MM.1S (cell line): ENCODE measurements around the gene SUSD4.

Source experiments
- DNase-seq: peaks from one replicate; pipeline ENCODE4 v3.0.0-alpha.2; 2015
- H2AFZ ChIP-seq: fragments of 300-600 bp; sonication (generic); 2 replicates; pipeline ENCODE4 v1.6.0; 2016; ENCODE audit warnings: antibody characterized with exemption, low read length
- H3F3A ChIP-seq: fragments of 300-600 bp; sonication (generic); 2 replicates; pipeline ENCODE4 v1.6.1; 2016; ENCODE audit warnings: mild to moderate bottlenecking, antibody characterized with exemption, low read length, moderate library complexity, mixed read lengths; ENCODE audit not compliant: insufficient read depth
- H3K27ac ChIP-seq: fragments of 300-600 bp; sonication (generic); 2 replicates; pipeline ENCODE4 v1.5.1; 2016; ENCODE audit warnings: mild to moderate bottlenecking, low read length
- H3K27me3 ChIP-seq: fragments of 300-600 bp; sonication (generic); replicated peaks from 2 replicates; pipeline ENCODE4 v1.6.0; 2016; ENCODE audit warnings: low read length; ENCODE audit not compliant: insufficient read depth
- H3K36me3 ChIP-seq: fragments of 300-600 bp; sonication (generic); replicated peaks from 2 replicates; pipeline ENCODE4 v1.6.1; 2016; ENCODE audit warnings: mild to moderate bottlenecking, low read length, mixed read lengths; ENCODE audit not compliant: insufficient read depth
- H3K4me1 ChIP-seq: fragments of 300-600 bp; sonication (generic); 2 replicates; pipeline ENCODE4 v1.6.1; 2016; ENCODE audit warnings: low read length, mixed read lengths
- H3K4me2 ChIP-seq: fragments of 300-600 bp; sonication (generic); 2 replicates; pipeline ENCODE4 v1.6.0; 2016; ENCODE audit warnings: low read depth, low read length
- H3K4me3 ChIP-seq: fragments of 300-600 bp; sonication (generic); 2 replicates; pipeline ENCODE4 v1.5.1; 2016; ENCODE audit warnings: low read length, mixed read lengths
- H3K79me2 ChIP-seq: fragments of 300-600 bp; sonication (generic); 2 replicates; pipeline ENCODE4 v1.6.1; 2016; ENCODE audit warnings: mixed run types, low read length, mixed read lengths
- H3K9ac ChIP-seq: fragments of 300-600 bp; sonication (generic); 2 replicates; pipeline ENCODE4 v1.6.1; 2016; ENCODE audit warnings: low read length, mixed read lengths
- H3K9me2 ChIP-seq: fragments of 300-600 bp; sonication (generic); replicated peaks from 2 replicates; pipeline ENCODE4 v1.6.1; 2016; ENCODE audit warnings: mild to moderate bottlenecking, low read length, mixed read lengths; ENCODE audit not compliant: insufficient read depth
- H3K9me3 ChIP-seq: fragments of 300-600 bp; sonication (generic); replicated peaks from 2 replicates; pipeline ENCODE4 v1.6.1; 2016; ENCODE audit warnings: mild to moderate bottlenecking, low read length, mixed read lengths; ENCODE audit not compliant: insufficient read depth
- H4K20me1 ChIP-seq: fragments of 300-600 bp; sonication (generic); 2 replicates; pipeline ENCODE4 v1.6.1; 2016; ENCODE audit warnings: mild to moderate bottlenecking, low read length, moderate library complexity, mixed read lengths; ENCODE audit not compliant: insufficient read depth
- EZH2 ChIP-seq: fragments of 300-600 bp; sonication (generic); optimal IDR thresholded peaks from 2 replicates; pipeline ENCODE3; 2017; ENCODE audit warnings: low read depth, mild to moderate bottlenecking, antibody characterized with exemption, low read length, mixed read lengths
- EZH2phosphoT487 ChIP-seq: fragments of 300-600 bp; sonication (generic); IDR thresholded peaks from 2 replicates; pipeline ENCODE4 v1.6.1; 2018; ENCODE audit warnings: antibody characterized with exemption, low read length
- TF ChIP-seq, protein P1 (sequence below): fragments of 300-600 bp; sonication (generic); IDR thresholded peaks from 2 replicates; pipeline ENCODE4 v1.5.1; 2016; ENCODE audit warnings: antibody characterized with exemption, low read length, mixed read lengths

Gene SUSD4

DNA sequence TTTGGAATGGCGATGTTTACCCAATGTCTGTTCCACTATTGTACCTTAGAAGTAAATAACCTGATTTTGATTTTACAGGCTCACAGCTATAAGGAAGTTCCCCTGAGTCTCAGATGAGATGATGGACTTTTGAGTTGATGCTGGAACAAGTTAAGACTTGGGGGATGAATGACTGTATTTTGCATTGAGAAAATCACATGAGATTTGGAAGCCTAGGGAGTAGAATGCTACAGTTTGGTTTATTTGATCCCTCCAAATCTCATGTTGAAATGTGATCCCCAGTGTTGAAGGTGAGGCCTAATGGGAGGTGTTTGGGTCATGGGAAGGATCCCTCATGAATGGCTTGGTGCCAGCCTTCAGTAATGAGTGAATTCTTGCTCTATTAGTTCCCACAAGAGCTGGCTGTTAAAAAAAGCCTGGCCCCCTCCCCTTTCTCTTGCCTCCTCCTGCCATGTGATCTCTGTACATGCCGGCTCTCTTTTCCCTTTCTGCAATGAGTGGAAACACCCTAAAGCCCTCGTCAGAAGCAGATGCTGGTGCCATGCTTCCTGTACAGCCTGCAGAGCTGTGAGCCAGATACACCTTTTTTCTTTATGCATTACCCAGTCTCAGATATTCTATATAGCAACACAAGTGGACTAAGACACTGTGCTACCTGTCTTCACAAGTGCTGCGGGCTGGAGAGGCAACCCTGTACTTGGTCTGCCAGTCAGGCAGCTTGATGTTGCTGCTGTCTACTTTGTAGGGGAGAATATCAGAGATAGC, 143.9 kb downstream of the SUSD4 start:
- Histone ChIP-seq H3K79me2 (no peaks in the 10 kb centered on the region), H4K20me1 (no peaks in the 10 kb centered on the region), H3K4me1 (no peaks in the 10 kb centered on the region), H3K27ac (no peak overlapping the region), H3K4me2 (no peak overlapping the region), H2AFZ (no peak overlapping the region), H3K9me3 (no peaks in the 10 kb centered on the region), H3K9me2 (no peaks in the 10 kb centered on the region), H3K4me3 (no peak overlapping the region), H3F3A (no peaks in the 10 kb centered on the region), H3K36me3 (no peaks in the 10 kb centered on the region), H3K9ac (no peak overlapping the region), H3K27me3 (no peaks in the 10 kb centered on the region)
- TF ChIP-seq EZH2phosphoT487 (no peak), EZH2 (no peak)
- TF ChIP-seq, protein P1, sequence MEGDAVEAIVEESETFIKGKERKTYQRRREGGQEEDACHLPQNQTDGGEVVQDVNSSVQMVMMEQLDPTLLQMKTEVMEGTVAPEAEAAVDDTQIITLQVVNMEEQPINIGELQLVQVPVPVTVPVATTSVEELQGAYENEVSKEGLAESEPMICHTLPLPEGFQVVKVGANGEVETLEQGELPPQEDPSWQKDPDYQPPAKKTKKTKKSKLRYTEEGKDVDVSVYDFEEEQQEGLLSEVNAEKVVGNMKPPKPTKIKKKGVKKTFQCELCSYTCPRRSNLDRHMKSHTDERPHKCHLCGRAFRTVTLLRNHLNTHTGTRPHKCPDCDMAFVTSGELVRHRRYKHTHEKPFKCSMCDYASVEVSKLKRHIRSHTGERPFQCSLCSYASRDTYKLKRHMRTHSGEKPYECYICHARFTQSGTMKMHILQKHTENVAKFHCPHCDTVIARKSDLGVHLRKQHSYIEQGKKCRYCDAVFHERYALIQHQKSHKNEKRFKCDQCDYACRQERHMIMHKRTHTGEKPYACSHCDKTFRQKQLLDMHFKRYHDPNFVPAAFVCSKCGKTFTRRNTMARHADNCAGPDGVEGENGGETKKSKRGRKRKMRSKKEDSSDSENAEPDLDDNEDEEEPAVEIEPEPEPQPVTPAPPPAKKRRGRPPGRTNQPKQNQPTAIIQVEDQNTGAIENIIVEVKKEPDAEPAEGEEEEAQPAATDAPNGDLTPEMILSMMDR: no peak
- no peak for DNase-seq

DNA sequence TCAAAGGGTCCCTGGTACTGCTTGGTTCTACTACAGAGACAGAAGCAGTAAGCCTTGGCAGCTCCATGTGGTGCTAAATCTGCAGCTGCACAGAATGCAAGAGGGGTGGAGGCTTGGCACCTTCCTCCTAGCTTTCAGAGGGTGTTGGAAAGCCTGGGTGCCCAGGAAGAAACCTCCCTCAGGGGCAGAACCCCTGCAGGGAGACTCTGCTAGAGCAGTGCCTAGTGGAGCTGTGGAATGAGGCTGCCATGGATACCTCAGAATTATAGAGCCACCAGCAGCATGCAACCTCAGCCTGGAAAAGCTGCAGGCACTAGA, 144.7 kb downstream of the SUSD4 start:
- H3K27me3 ChIP-seq: no peaks in the 10 kb centered on the region
- H3K9me2 ChIP-seq: no peaks in the 10 kb centered on the region
- no peaks in the 10 kb centered on the region for H4K20me1 ChIP-seq
- no peaks in the 10 kb centered on the region for H3K79me2 ChIP-seq
- no peak overlapping the region for H3K9ac ChIP-seq
- no peak overlapping the region for H3K4me2 ChIP-seq
- H3K27ac ChIP-seq: no peak overlapping the region
- H3K4me3 ChIP-seq: no peak overlapping the region
- no peak overlapping the region for H2AFZ ChIP-seq
- H3K4me1 ChIP-seq: no peaks in the 10 kb centered on the region
- H3K36me3 ChIP-seq: no peaks in the 10 kb centered on the region
- TF ChIP-seq, protein P1: no peak
- TF ChIP-seq EZH2phosphoT487: no peak
- no peaks in the 10 kb centered on the region for H3K9me3 ChIP-seq
- H3F3A ChIP-seq: no peaks in the 10 kb centered on the region
- DNase-seq: no peak

DNA sequence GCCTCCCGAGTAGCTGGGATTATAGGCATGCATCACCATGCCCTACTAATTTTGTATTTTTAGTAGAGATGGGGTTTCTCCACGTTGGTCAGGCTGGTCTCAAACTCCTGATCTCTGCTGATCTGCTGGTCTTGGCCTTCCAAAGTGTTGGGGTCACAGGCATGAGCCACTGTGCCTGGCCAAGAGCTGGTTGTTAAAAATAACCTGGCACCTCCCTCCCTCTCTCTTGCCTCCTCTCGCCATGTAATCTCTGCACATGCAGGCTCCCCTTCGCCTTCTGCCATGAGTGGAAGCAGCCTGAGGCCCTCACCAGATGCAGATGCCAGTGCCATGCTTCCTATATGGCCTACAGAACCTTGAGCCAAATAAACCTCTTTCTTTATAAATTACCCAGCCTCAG, 146.2 kb downstream of the SUSD4 start:
- Histone ChIP-seq H3F3A (no peaks in the 10 kb centered on the region), H3K9ac (no peak overlapping the region), H3K4me2 (no peak overlapping the region), H3K27ac (no peak overlapping the region), H2AFZ (no peak overlapping the region), H3K9me3 (no peaks in the 10 kb centered on the region), H3K36me3 (no peaks in the 10 kb centered on the region), H3K27me3 (no peaks in the 10 kb centered on the region), H3K9me2 (no peaks in the 10 kb centered on the region), H4K20me1 (no peaks in the 10 kb centered on the region), H3K79me2 (no peaks in the 10 kb centered on the region), H3K4me3 (no peak overlapping the region), H3K4me1 (no peaks in the 10 kb centered on the region)
- TF ChIP-seq EZH2 (no peak), EZH2phosphoT487 (no peak)
- TF ChIP-seq, protein P1: no peak
- no peak for DNase-seq
